ENCODE data around the gene LGALS4.
"Not testable (repeated sequence)": the region's sequence is repeated elsewhere in the genome, so short reads cannot be mapped to it uniquely, and the experiment has no call there.

LGALS4 gene

GRCh38 chr19:38766276-38767047 is 46.3 kb downstream of the LGALS4 start:
- no peak for DNase-seq

GRCh38 chr19:38765214-38765613 is 47.5 kb downstream of the LGALS4 start:
- DNase-seq, result no peak

GRCh38 chr19:38763795-38764220 is 48.9 kb downstream of the LGALS4 start:
- DNase-seq, result no peak

GRCh38 chr19:38761884-38762389 is 50.8 kb downstream of the LGALS4 start:
- DNase-seq, result not testable (repeated sequence)

- not testable (repeated sequence) for DNase-seq
Measured at GRCh38 chr19:38760805-38761517, 51.8 kb downstream of the LGALS4 start.

- no peak for DNase-seq
Measured at GRCh38 chr19:38759590-38760003, 53.1 kb downstream of the LGALS4 start.

- DNase-seq, result not testable (repeated sequence)
Measured at GRCh38 chr19:38754196-38754595, 58.5 kb downstream of the LGALS4 start.

GRCh38 chr19:38753783-38754182 is 59.0 kb downstream of the LGALS4 start:
- DNase-seq, result not testable (repeated sequence)

All from SHP77 (cell line).